ENCODE measurements around the gene GNAQ.
A peak's percentile ranks its signal among the peaks of the same experiment; 100 is the strongest.
"Not testable (repeated sequence)": the region's sequence is repeated elsewhere in the genome, so short reads cannot be mapped to it uniquely, and the experiment has no call there.

Gene GNAQ

GRCh38 chr9:77759391-77759790, 272.2 kb downstream of the GNAQ start:
- DNase-seq: no peak

GRCh38 chr9:77756449-77756848, 275.2 kb downstream of the GNAQ start:
- DNase-seq: no peak

- DNase-seq: peak; percentile 57
Observed at GRCh38 chr9:77753180-77753579, 278.4 kb downstream of the GNAQ start.

GRCh38 chr9:77752554-77752953, 279.1 kb downstream of the GNAQ start:
- DNase-seq: peak; percentile 21

GRCh38 chr9:77751341-77752091, 280.1 kb downstream of the GNAQ start:
- DNase-seq: peak; percentile 69

- no peak for DNase-seq
Observed at GRCh38 chr9:77750981-77751340, 280.6 kb downstream of the GNAQ start.

GRCh38 chr9:77750284-77750683, 281.3 kb downstream of the GNAQ start:
- no peak for DNase-seq

- no peak for DNase-seq
Observed at GRCh38 chr9:77748214-77748772, 283.3 kb downstream of the GNAQ start.

GRCh38 chr9:77747163-77747562, 284.4 kb downstream of the GNAQ start:
- DNase-seq: no peak

- no peak for DNase-seq
Observed at GRCh38 chr9:77744841-77745430, 286.7 kb downstream of the GNAQ start.

- DNase-seq: no peak
Observed at GRCh38 chr9:77743386-77743785, 288.2 kb downstream of the GNAQ start.

- no peak for DNase-seq
Observed at GRCh38 chr9:77738932-77739331, 292.7 kb downstream of the GNAQ start.

GRCh38 chr9:77735494-77735893, 296.1 kb downstream of the GNAQ start:
- DNase-seq: no peak

- no peak for DNase-seq
Observed at GRCh38 chr9:77731930-77732329, 299.7 kb downstream of the GNAQ start.

- DNase-seq: no peak
Observed at GRCh38 chr9:77731008-77731698, 300.5 kb downstream of the GNAQ start.

GRCh38 chr9:77729177-77729576, 302.4 kb downstream of the GNAQ start:
- DNase-seq: no peak

GRCh38 chr9:77726814-77727213, 304.8 kb downstream of the GNAQ start:
- DNase-seq: no peak

GRCh38 chr9:77726289-77726688, 305.3 kb downstream of the GNAQ start:
- no peak for DNase-seq

GRCh38 chr9:77725820-77726219, 305.8 kb downstream of the GNAQ start:
- no peak for DNase-seq

- DNase-seq: no peak
Observed at GRCh38 chr9:77725046-77725694, 306.4 kb downstream of the GNAQ start.

GRCh38 chr9:77721156-77721555, 310.5 kb downstream of the GNAQ start:
- not testable (repeated sequence) for DNase-seq

GRCh38 chr9:77719321-77719720, 312.3 kb downstream of the GNAQ start:
- DNase-seq: no peak

- not testable (repeated sequence) for DNase-seq
Observed at GRCh38 chr9:77718298-77718640, 313.3 kb downstream of the GNAQ start.

Data from hematopoietic multipotent progenitor cell treated with erythropoietin and hydrocortisone succinate and interleukin-3 and kit ligand, for 8 days (in vitro differentiated cells).